Measurements from ENCODE around the gene EHD4.

EHD4 gene

DNA sequence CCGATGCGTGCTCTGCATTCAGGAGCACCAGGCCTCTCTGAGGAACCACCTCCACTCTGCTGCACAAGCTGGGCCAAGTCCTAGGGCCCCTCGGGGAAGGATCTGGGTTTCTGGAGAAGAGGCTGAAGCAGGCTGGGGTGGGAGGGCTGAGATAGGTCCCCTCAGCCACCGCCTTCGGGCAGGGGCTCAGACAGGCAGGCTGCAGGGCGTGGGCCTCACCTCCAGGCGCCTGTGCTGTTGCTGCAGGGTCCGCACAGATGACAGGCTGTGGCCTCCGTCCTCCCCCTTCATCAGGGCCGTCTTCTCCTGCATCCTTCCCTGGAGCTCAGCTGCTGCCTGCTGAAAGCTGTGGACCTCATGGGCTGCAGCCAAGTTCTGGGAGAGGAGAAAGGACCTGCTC, 118.5 kb downstream of the EHD4 start:
- TF ChIP-seq TAF1 (IDR thresholded peaks at IDR 0.05; ENCODE audit: borderline replicate concordance, insufficient read depth, low read length) (no peak), SIN3A (IDR thresholded peaks at IDR 0.05; ENCODE audit: borderline replicate concordance, insufficient read depth, low read length) (no peak), FOXP2 (optimal IDR thresholded peaks at IDR 0.05; ENCODE audit: borderline replicate concordance, extremely low read depth, extremely low read length, insufficient read depth) (no peak), REST (IDR thresholded peaks at IDR 0.05; ENCODE audit: insufficient read depth in 1 of 2, low read depth in 2 of 2, low read length in 2 of 2) (no peak), POLR2AphosphoS5 (IDR thresholded peaks at IDR 0.05; ENCODE audit: low read depth, low read length) (no peak)

GRCh38 chr15:41852736-41853590, 119.4 kb downstream of the EHD4 start:
- TF ChIP-seq FOXP2 (optimal IDR thresholded peaks at IDR 0.05; ENCODE audit: borderline replicate concordance, extremely low read depth, extremely low read length, insufficient read depth) (no peak), TAF1 (IDR thresholded peaks at IDR 0.05; ENCODE audit: borderline replicate concordance, insufficient read depth, low read length) (no peak), POLR2AphosphoS5 (IDR thresholded peaks at IDR 0.05; ENCODE audit: low read depth, low read length) (no peak), REST (IDR thresholded peaks at IDR 0.05; ENCODE audit: insufficient read depth in 1 of 2, low read depth in 2 of 2, low read length in 2 of 2) (no peak), SIN3A (IDR thresholded peaks at IDR 0.05; ENCODE audit: borderline replicate concordance, insufficient read depth, low read length) (no peak)

GRCh38 chr15:41851755-41852370, 120.5 kb downstream of the EHD4 start:
- TF ChIP-seq SIN3A (IDR thresholded peaks at IDR 0.05; ENCODE audit: borderline replicate concordance, insufficient read depth, low read length): no peak

GRCh38 chr15:41851167-41851523, 121.2 kb downstream of the EHD4 start:
- TF ChIP-seq FOXP2 (optimal IDR thresholded peaks at IDR 0.05; ENCODE audit: borderline replicate concordance, extremely low read depth, extremely low read length, insufficient read depth) (no peak), SIN3A (IDR thresholded peaks at IDR 0.05; ENCODE audit: borderline replicate concordance, insufficient read depth, low read length) (no peak), REST (IDR thresholded peaks at IDR 0.05; ENCODE audit: insufficient read depth in 1 of 2, low read depth in 2 of 2, low read length in 2 of 2) (no peak), TAF1 (IDR thresholded peaks at IDR 0.05; ENCODE audit: borderline replicate concordance, insufficient read depth, low read length) (no peak)

- TF ChIP-seq REST (IDR thresholded peaks at IDR 0.05; ENCODE audit: insufficient read depth in 1 of 2, low read depth in 2 of 2, low read length in 2 of 2): no peak
- TF ChIP-seq FOXP2 (optimal IDR thresholded peaks at IDR 0.05; ENCODE audit: borderline replicate concordance, extremely low read depth, extremely low read length, insufficient read depth): no peak
- no peak for TF ChIP-seq POLR2AphosphoS5 (IDR thresholded peaks at IDR 0.05; ENCODE audit: low read depth, low read length)
- no peak for TF ChIP-seq TAF1 (IDR thresholded peaks at IDR 0.05; ENCODE audit: borderline replicate concordance, insufficient read depth, low read length)
- TF ChIP-seq SIN3A (IDR thresholded peaks at IDR 0.05; ENCODE audit: borderline replicate concordance, insufficient read depth, low read length): no peak
These were observed 121.7 kb downstream of the EHD4 start for GRCh38 chr15:41850482-41851166.

Measured in PFSK-1 (cell line).